Measurements from ENCODE around the gene VPS51. TPM values are rescaled to one million over a fixed set of nuclear protein-coding genes. Genes with fewer than 3 reads are reported as not detected.
A peak's percentile ranks its signal among the peaks of the same experiment; 100 is the strongest.

The VPS51 gene
- total and polyA plus RNA-seq, 9 of the 15 experiments (the other 6 are each of a cell fraction or from before 2014, with no cell fraction given): 1.8 to 143 (median 46.8) TPM

- TF ChIP-seq AFF1 (IDR thresholded peaks at IDR 0.05; ENCODE audit: low read depth in 1 of 2, partially characterized antibody in 2 of 2) (no peak), NCOA2 (IDR thresholded peaks at IDR 0.05; ENCODE audit: partially characterized antibody in 2 of 2) (no peak), STAT5A (IDR thresholded peaks at IDR 0.05; ENCODE audit: borderline replicate concordance, low read length) (no peak; the same call in 1 of the 2 replicates), ZNF212 (CRISPR knock-in tag; IDR thresholded peaks at IDR 0.05) (no peak), GABPB1 (CRISPR knock-in tag; IDR thresholded peaks at IDR 0.05) (no peak), POLR2A (conservative IDR thresholded peaks at IDR 0.05) (peak; percentile 15; the same call in 1 of the 2 replicates), GTF3C2 (IDR thresholded peaks at IDR 0.05; ENCODE audit: borderline replicate concordance, extremely low read depth, insufficient read length) (no peak), ZNF707 (CRISPR knock-in tag; conservative IDR thresholded peaks at IDR 0.05) (no peak), MCM5 (IDR thresholded peaks at IDR 0.05; ENCODE audit: low read depth) (no peak), SNRNP70 (optimal IDR thresholded peaks at IDR 0.05; ENCODE audit: low read depth, low read length) (no peak), SUPT5H (IDR thresholded peaks at IDR 0.05) (peak; percentile 34; the same call in 1 of the 2 replicates)
- TF ChIP-seq, protein P1, sequence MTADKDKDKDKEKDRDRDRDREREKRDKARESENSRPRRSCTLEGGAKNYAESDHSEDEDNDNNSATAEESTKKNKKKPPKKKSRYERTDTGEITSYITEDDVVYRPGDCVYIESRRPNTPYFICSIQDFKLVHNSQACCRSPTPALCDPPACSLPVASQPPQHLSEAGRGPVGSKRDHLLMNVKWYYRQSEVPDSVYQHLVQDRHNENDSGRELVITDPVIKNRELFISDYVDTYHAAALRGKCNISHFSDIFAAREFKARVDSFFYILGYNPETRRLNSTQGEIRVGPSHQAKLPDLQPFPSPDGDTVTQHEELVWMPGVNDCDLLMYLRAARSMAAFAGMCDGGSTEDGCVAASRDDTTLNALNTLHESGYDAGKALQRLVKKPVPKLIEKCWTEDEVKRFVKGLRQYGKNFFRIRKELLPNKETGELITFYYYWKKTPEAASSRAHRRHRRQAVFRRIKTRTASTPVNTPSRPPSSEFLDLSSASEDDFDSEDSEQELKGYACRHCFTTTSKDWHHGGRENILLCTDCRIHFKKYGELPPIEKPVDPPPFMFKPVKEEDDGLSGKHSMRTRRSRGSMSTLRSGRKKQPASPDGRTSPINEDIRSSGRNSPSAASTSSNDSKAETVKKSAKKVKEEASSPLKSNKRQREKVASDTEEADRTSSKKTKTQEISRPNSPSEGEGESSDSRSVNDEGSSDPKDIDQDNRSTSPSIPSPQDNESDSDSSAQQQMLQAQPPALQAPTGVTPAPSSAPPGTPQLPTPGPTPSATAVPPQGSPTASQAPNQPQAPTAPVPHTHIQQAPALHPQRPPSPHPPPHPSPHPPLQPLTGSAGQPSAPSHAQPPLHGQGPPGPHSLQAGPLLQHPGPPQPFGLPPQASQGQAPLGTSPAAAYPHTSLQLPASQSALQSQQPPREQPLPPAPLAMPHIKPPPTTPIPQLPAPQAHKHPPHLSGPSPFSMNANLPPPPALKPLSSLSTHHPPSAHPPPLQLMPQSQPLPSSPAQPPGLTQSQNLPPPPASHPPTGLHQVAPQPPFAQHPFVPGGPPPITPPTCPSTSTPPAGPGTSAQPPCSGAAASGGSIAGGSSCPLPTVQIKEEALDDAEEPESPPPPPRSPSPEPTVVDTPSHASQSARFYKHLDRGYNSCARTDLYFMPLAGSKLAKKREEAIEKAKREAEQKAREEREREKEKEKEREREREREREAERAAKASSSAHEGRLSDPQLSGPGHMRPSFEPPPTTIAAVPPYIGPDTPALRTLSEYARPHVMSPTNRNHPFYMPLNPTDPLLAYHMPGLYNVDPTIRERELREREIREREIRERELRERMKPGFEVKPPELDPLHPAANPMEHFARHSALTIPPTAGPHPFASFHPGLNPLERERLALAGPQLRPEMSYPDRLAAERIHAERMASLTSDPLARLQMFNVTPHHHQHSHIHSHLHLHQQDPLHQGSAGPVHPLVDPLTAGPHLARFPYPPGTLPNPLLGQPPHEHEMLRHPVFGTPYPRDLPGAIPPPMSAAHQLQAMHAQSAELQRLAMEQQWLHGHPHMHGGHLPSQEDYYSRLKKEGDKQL (CRISPR knock-in tag; IDR thresholded peaks at IDR 0.05; ENCODE audit: borderline replicate concordance): no peak
- TF ChIP-seq, protein P2, sequence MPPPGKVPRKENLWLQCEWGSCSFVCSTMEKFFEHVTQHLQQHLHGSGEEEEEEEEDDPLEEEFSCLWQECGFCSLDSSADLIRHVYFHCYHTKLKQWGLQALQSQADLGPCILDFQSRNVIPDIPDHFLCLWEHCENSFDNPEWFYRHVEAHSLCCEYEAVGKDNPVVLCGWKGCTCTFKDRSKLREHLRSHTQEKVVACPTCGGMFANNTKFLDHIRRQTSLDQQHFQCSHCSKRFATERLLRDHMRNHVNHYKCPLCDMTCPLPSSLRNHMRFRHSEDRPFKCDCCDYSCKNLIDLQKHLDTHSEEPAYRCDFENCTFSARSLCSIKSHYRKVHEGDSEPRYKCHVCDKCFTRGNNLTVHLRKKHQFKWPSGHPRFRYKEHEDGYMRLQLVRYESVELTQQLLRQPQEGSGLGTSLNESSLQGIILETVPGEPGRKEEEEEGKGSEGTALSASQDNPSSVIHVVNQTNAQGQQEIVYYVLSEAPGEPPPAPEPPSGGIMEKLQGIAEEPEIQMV (tag; conservative IDR thresholded peaks at IDR 0.05; ENCODE audit: low read depth): no peak
Observed at GRCh38 chr11:65134952-65135632, 39.1 kb downstream of the VPS51 start (continued).

All from K562 (cell line).